GM19328 (cell line): ENCODE data around the gene TSPEAR.
"Not testable (repeated sequence)": the region's sequence is repeated elsewhere in the genome, so short reads cannot be mapped to it uniquely, and the experiment has no call there.

Experiments
- ATAC-seq: cut with Tn5 transposase; IDR thresholded peaks from one replicate; pipeline ENCODE4 v1.9.1; 2021; ENCODE audit warnings: mild to moderate bottlenecking, moderate library complexity; ENCODE audit not compliant: unreplicated experiment

The TSPEAR gene

GRCh38 chr21:44703731-44704635, 7.4 kb downstream of the TSPEAR start:
- ATAC-seq = no peak

- no peak for ATAC-seq
Observed at GRCh38 chr21:44702973-44703730, 8.2 kb downstream of the TSPEAR start.

- ATAC-seq = no peak
Observed at GRCh38 chr21:44702111-44702972, 9.0 kb downstream of the TSPEAR start.

GRCh38 chr21:44701541-44701940, 9.8 kb downstream of the TSPEAR start:
- ATAC-seq = no peak

GRCh38 chr21:44701023-44701400, 10.4 kb downstream of the TSPEAR start:
- no peak for ATAC-seq

- no peak for ATAC-seq
Observed at GRCh38 chr21:44700101-44701022, 11.0 kb downstream of the TSPEAR start.

- no peak for ATAC-seq
Observed at GRCh38 chr21:44699502-44700001, 11.8 kb downstream of the TSPEAR start.

- no peak for ATAC-seq
Observed at GRCh38 chr21:44697811-44698734, 13.3 kb downstream of the TSPEAR start.

- not testable (repeated sequence) for ATAC-seq
Observed at GRCh38 chr21:44697172-44697810, 14.1 kb downstream of the TSPEAR start, which contains the start of gene KRTAP10-12. Gene KRTAP10-12, plus strand, starts transcription at chr21:44697172. Its CDS starts 30 bp downstream, at chr21:44697202.

GRCh38 chr21:44696572-44696971, 14.8 kb downstream of the TSPEAR start:
- ATAC-seq = no peak

GRCh38 chr21:44695641-44696040, 15.7 kb downstream of the TSPEAR start:
- no peak for ATAC-seq

GRCh38 chr21:44695184-44695583, 16.2 kb downstream of the TSPEAR start:
- ATAC-seq = no peak

- ATAC-seq = no peak
Observed at GRCh38 chr21:44694776-44695175, 16.6 kb downstream of the TSPEAR start.

GRCh38 chr21:44692798-44693512, 18.4 kb downstream of the TSPEAR start:
- no peak for ATAC-seq

- ATAC-seq = no peak
Observed at GRCh38 chr21:44691686-44692085, 19.7 kb downstream of the TSPEAR start.

GRCh38 chr21:44689740-44690139, 21.6 kb downstream of the TSPEAR start:
- ATAC-seq = not testable (repeated sequence)

- ATAC-seq = no peak
Observed at GRCh38 chr21:44687671-44688070, 23.7 kb downstream of the TSPEAR start.
